SK-N-MC (cell line): ENCODE measurements around the gene AOAH.

Experiments
- DNase-seq: peaks from one replicate; pipeline ENCODE4 v3.0.0-alpha.2; 2011; ENCODE audit warnings: low read depth, low spot score
- H3K27ac ChIP-seq: fragments of 200-600 bp; sonication (generic); 2 replicates; pipeline ENCODE4 v1.5.1; 2016; ENCODE audit warnings: mixed run types
- H3K36me3 ChIP-seq: fragments of 200-600 bp; sonication (generic); 2 replicates; pipeline ENCODE4 v1.6.1; 2017; ENCODE audit warnings: antibody characterized with exemption, low read length, mixed read lengths; ENCODE audit not compliant: insufficient read depth
- H3K4me3 ChIP-seq: fragments of 200-600 bp; sonication (generic); 2 replicates; pipeline ENCODE4 v1.5.1; 2016
- H3K9ac ChIP-seq: fragments of 200-600 bp; sonication (generic); 2 replicates; pipeline ENCODE4 v1.8.0; 2017; ENCODE audit warnings: mixed run types, mixed read lengths; ENCODE audit not compliant: insufficient read length
- H3K9me3 ChIP-seq: fragments of 200-600 bp; sonication (generic); 2 replicates; pipeline ENCODE4 v1.6.1; 2017; ENCODE audit warnings: low read depth, mild to moderate bottlenecking, antibody characterized with exemption, low read length, moderate library complexity, mixed read lengths
- EZH2 ChIP-seq: fragments of 200-600 bp; sonication (generic); IDR thresholded peaks from one replicate; pipeline ENCODE4 v1.6.1; 2017; ENCODE audit warnings: antibody characterized with exemption
- FOXP2 ChIP-seq: optimal IDR thresholded peaks from 2 replicates; pipeline ENCODE3; 2011; ENCODE audit warnings: mild to moderate bottlenecking, moderate library complexity; ENCODE audit not compliant: insufficient read depth; ENCODE audit errors: extremely low read length, control extremely low read depth
- POLR2AphosphoS5 ChIP-seq: IDR thresholded peaks from 2 replicates; pipeline ENCODE4 v1.6.1; 2012; ENCODE audit warnings: mild to moderate bottlenecking, low read depth, low read length, borderline replicate concordance

Gene AOAH

GRCh38 chr7:36464271-36464670, 260.0 kb downstream of the AOAH start:
- no peaks in the 10 kb centered on the region for H3K9me3 ChIP-seq
- no peak overlapping the region for H3K9ac ChIP-seq
- no peaks in the 10 kb centered on the region for H3K36me3 ChIP-seq
- no peak overlapping the region for H3K4me3 ChIP-seq
- TF ChIP-seq FOXP2, result no peak
- TF ChIP-seq POLR2AphosphoS5, result no peak
- TF ChIP-seq EZH2, result no peak
- H3K27ac ChIP-seq, result no peak overlapping the region
- no peak for DNase-seq
